Suppressor macrophage treated with lipopolysaccharide for 4 hours (primary cell): Measurements from ENCODE around the gene FFAR3.

ENCODE experiments used
- DNase-seq: peaks from one replicate; pipeline ENCODE4 v3.0.0-alpha.2; 2020

Gene FFAR3

DNA sequence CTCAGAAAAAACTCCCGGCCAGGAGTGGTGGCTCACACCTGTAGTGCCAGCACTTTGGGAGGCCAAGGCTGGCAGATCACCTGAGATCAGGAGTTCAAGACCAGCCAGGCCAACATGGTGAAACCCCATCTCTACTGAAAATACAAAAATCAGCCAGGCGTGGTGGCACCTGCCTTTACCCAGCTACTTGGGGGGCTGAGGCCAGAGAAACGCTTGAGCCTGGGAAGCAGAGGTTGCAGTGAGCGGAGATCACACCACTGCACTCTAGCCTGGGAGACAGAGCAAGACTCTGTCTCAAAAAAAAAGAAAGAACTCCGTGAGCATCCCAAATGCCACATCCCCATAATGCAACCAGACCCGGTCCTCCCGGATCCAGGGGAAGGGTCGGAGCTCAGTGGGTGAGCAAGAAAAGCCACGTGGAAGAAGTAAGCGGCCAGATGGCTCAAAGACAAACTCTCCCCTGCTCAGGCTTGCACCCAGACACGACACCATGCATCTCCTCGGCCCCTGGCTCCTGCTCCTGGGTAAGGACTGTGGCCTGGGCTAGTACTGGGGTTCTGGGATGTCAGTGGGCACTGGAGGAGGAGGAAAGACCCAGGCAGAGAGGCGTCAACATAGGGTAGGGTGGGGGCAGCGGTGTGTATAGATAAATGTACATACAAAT lies 26.6 kb upstream of the FFAR3 start:
- no peak for DNase-seq

- no peak for DNase-seq
Observed at GRCh38 chr19:35332817-35333216, 25.4 kb upstream of the FFAR3 start.

- no peak for DNase-seq
Observed at GRCh38 chr19:35334144-35334753, 24.0 kb upstream of the FFAR3 start.

DNA sequence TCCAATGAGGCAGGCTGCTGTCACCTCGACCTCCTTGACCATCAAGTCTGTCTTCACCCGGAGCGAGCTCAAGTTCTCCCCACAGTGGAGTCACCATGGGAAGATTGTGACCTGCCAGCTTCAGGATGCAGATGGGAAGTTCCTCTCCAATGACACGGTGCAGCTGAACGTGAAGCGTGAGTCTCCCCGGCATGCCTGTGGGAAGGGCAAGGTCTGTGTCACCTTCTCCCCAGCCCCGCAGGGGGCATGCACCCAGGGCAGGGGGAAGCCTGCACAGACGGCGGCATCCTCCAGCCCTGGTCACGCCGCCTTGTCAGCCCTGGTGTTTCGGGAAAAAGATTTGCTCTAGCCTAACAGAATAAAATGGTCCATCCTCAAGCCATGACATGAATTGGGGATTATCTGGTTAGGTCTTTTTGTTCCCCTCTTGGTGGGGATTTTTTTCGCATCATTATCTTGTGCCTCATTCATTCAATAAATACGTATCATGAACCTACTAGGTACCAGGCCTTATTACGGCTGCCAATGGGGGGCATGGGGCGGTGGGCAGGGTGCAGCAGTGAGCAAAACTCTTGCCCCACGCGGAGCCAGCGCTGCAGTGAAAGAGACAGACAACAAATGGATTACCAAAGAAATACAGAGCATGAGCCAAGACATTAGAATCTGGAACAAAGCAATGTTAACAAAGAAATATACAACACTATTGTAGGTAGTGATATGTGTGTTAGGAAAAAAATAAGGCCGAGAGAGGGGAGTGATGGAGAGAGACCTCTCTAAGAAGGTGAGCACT lies 21.9 kb upstream of the FFAR3 start:
- DNase-seq = no peak

DNA sequence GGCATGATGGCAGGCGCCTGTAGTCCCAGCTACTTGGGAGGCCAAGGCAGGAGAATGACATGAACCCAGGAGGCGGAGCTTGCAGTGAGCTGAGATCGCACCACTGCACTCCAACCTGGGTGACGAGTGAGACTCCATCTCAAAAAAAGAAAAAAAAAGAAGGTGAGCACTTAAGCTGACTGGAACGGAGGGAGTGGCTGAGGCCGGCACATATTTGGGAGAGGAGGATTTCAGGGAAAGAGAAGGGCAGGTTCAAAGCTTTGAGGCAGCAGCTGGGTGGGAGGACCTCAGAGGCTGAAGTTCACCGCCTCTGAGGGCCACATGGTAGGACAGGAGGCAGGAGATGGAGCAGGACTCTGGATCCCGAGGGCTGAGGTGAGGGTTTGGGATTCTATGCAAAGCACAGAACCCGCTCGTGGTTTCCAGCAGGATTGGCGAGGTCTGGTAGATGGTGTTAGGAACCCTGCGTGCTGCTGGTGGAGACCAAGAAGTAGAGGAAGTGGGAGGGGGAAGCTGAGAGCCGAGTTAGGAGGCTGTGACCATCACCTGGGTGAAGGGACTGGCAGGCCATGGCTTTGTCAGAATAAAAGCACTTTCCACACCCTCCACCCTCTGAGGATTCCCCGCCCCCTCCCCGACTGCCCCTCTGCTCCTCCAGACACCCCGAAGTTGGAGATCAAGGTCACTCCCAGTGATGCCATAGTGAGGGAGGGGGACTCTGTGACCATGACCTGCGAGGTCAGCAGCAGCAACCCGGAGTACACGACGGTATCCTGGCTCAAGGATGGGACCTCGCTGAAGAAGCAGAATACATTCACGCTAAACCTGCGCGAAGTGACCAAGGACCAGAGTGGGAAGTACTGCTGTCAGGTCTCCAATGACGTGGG lies 20.9 kb upstream of the FFAR3 start:
- no peak for DNase-seq

GRCh38 chr19:35337984-35338296 lies 20.3 kb upstream of the FFAR3 start:
- no peak for DNase-seq

DNA sequence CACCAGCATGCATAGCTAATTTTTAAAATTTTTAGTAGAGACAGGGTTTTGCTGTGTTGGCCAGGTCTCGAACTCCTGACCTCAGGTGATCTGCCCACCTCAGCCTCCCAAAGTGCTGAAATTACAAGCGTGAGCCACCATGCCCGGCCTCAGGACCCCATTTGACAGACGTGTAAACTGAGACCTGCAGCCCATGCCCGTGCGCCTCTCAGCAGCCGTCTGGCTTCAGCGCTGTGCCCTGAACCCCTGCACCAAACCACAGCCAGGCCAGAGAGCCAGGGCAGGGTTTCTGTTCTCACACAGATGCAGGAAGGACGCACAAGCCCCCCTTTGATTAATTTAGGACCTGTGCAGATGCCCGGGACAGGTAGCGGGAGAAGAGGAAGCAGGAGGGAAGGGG lies 17.8 kb upstream of the FFAR3 start:
- DNase-seq = no peak

- no peak for DNase-seq
Observed at GRCh38 chr19:35341006-35341405, 17.3 kb upstream of the FFAR3 start.

DNA sequence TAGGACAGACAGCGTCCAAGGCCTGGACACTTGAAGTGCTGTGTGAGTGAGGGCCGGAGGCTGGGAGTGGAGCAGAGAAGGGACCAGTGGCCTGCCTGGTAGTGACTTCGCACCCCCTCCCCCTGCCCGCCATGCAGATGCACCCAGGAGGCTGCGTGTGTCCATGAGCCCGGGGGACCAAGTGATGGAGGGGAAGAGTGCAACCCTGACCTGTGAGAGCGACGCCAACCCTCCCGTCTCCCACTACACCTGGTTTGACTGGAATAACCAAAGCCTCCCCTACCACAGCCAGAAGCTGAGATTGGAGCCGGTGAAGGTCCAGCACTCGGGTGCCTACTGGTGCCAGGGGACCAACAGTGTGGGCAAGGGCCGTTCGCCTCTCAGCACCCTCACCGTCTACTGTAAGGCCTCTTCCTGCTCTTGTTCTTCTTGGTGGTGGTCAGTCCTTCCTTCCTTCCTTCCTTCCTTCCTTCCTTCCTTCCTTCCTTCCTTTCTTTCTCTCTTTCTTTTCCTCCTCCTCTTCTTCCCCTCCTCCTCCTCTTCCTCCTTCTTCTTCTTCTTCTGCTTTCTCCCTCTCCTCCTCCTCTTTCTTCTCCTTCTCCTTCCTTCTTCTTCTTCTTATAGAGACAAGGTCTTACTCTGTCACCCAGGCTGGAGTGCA lies 16.6 kb upstream of the FFAR3 start:
- DNase-seq = no peak

- DNase-seq = no peak
Observed at GRCh38 chr19:35342430-35342829, 15.8 kb upstream of the FFAR3 start.

DNA sequence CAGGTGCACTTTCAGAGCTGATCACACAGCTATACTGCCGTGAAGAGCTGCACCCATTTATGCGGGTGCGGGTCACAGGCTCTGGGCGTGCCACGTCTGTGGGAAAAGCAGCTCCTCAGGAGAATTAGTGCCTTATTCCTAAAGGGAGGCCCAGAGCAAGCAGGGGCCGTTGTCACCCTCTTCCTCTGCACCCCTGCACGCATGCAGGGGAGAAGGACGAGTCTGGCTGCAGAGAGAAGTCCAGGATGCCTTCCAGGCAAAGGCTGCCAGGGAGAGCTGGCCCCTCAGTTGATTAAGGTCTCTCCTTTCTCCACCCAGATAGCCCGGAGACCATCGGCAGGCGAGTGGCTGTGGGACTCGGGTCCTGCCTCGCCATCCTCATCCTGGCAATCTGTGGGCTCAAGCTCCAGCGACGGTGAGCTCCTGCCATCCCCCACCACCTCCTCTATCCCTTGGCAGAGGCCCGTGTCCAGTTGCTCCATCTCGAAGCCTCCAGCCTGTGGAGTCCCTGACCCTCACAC lies 13.7 kb upstream of the FFAR3 start:
- no peak for DNase-seq

DNA sequence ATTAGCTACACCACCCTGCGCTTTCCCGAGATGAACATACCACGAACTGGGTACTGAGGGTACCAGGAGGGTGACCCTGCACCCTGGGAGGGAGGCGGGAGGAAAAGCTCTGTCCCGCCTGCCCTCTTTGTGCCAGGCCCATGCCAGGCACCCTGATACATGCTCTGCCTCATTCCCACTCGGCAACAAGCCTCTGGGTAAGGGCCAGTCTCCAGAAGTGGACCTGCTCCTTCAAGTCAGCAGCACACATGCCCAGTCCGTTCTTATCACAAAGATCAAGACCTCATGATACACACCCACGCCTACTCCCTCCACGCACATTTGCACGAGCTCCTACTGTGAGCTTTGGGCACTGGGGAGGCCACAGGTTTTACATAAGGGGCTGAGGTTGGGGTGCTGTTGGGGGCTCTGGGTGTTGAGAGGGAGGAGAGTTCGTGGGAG lies 12.6 kb upstream of the FFAR3 start:
- no peak for DNase-seq

DNA sequence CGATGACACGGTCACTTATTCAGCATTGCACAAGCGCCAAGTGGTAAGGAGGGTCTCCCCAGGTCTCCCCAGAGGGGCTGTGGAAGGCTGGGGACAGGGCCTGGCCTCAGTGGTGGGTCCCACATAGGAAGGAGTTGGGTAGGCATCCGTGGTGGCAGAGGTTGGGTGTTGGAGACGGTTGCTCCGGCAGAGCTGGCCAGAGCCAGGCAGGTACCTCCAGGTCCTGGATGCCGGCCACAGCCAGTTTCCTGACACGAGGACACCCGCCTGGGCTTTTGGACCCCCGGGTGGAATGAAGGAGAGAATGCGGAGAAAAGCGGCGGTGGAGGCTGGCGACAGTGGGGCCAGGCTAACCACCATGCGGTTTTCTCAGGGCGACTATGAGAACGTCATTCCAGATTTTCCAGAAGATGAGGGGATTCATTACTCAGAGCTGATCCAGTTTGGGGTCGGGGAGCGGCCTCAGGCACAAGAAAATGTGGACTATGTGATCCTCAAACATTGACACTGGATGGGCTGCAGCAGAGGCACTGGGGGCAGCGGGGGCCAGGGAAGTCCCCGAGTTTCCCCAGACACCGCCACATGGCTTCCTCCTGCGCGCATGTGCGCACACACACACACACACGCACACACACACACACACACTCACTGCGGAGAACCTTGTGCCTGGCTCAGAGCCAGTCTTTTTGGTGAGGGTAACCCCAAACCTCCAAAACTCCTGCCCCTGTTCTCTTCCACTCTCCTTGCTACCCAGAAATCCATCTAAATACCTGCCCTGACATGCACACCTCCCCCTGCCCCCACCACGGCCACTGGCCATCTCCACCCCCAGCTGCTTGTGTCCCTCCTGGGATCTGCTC lies 11.8 kb upstream of the FFAR3 start:
- peak; percentile 81 for DNase-seq

DNA sequence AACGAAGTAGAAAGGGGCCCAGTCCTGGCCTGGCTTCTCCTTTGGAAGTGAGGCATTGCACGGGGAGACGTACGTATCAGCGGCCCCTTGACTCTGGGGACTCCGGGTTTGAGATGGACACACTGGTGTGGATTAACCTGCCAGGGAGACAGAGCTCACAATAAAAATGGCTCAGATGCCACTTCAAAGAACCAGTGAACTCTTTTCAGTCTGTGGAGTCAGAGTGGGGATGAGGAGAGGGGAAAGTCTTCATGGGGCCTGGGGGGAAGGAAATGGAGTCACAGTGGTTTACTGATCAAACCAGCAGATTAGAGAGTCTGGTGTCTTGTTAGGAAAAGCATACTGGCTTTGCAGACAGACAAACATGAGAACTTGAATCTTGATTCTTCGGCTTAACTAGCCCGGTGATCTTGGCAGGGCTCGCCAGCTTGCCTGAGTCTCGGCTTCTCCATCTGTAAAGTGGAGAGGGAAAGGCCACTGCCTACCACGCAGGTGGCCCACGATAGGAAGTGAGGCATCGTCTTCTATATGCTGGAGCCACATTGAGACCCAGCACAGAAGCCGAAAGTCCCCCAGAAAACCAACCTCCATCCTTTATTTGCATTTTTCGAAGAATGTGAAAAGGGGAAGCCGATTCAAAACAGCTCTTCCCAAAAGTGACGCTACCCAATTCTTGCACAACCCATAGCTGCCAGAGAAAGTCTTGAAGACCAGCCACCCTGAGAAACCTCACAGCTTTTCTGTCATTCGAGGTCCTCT lies 10.9 kb upstream of the FFAR3 start, which contains the start of gene FFAR1:
Gene FFAR1, plus strand, starts transcription at position 732 of the 759 bp plus-strand sequence. CDS start 3,650 bp downstream, outside the sequence.
- peak; percentile 97 for DNase-seq

DNA sequence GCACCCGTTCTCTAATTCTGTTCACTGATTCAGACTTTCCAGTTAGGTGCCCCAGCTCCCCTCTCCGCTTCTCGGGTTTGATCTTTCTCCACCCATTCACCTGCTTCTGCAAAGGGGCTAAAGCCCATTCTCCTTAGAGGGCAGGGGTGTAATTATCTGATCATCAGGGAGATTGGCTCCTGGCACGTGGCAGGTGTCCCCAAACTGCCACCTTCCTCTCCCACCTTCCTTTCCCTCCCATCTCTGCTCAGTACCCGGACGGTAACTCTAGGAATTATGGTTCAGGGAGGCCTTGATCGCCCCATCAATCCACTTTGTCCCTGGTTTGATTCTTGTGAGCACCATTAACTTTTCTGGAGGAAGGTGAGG lies 10.3 kb upstream of the FFAR3 start:
- no peak for DNase-seq

DNA sequence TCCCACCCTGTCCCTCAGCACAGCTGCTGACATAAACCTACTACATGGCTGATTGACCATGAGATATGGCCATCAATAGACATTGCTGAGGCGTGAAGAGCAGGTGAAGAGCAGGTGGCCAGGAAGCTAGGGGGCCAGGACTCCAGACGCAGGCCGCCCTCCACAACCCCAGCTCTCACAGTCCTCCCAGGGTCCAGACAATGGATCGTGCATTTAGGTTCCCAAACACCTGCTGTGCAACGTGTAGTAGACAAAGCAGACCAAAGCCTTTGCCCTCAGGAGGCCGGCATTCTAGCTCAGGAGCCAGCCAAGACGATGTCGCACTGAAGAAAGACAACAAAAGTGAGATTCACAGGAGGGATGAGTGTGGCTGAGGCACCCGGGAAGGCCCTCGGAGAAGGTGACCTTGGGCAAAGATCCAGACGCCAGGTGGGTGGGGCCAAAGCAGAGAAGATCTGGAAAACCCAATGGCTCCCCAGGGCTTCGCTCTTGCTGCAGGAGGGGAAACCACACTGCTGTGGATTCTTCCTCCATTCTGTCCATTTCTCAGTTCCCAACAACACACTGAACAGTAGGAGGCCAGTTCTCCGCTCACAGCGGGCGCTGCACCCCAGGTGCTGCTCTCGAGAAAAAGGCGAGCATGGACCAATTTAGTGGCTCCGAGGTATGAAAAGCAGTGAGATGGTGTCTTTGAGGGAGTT lies 9.2 kb upstream of the FFAR3 start:
- DNase-seq = no peak

GRCh38 chr19:35349614-35350521 lies 8.4 kb upstream of the FFAR3 start:
- no peak for DNase-seq

DNA sequence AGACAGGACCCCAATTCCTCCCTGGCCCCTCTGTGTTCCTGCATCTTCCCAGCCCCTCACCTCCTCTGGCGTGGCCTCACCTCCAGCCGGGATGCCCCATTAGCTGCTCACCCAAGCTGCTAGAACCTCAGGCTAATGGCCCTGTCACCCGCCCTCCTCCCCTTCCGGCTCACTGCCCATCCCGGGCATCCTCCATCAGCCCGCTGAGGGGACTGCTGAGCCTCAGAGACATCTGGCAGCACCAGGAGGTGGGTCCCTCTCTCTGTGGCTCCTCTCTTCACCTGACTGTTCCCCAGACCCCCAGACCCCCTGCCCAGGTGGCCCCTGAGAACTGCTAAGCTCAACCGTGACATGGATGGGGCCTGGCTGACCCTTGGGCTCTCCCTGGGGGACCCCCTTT lies 7.7 kb upstream of the FFAR3 start:
- no peak for DNase-seq
